H1 (cell line): ENCODE measurements around the gene PTGER3. TPM values are rescaled to one million over a fixed set of nuclear protein-coding genes. Genes with fewer than 3 reads are reported as not detected.

Experiments used
- CTCF ChIA-PET: fragments of 300-600 bp; sonication (Branson Sonifier 250); formaldehyde crosslinking; loops from one replicate; lab custom pipeline; 2021; ENCODE audit not compliant: partially characterized antibody; lab: Charles Lee
- POLR2A ChIA-PET: fragments of 300-600 bp; sonication (Branson Sonifier 250); formaldehyde crosslinking; loops from one replicate; lab custom pipeline; 2021; ENCODE audit warnings: inconsistent platforms; ENCODE audit not compliant: partially characterized antibody; lab: Charles Lee
- DNase-seq, 2 experiments: peaks; one replicate each; pipeline versions ENCODE4 v3.0.0 to v3.0.0-alpha.2; 2010 to 2022; ENCODE audit warnings: low spot score in 2 of 2, low read depth in 1 of 2, mixed read lengths in 1 of 2
- FAIRE-seq: peaks from 2 replicates; lab custom pipeline; 2011; peaks lifted over from hg19 to GRCh38; lab: Jason Lieb, UNC
- H2AFZ ChIP-seq: 2 replicates; pipeline ENCODE4 v1.8.1; 2012; ENCODE audit warnings: low read length, inconsistent platforms
- H2AK5ac ChIP-seq: 2 replicates; pipeline ENCODE4 v1.6.1; 2013; ENCODE audit warnings: low read depth, low read length
- H2BK120ac ChIP-seq: replicated peaks from 2 replicates; pipeline ENCODE3; 2013; ENCODE audit warnings: low read depth, low read length, inconsistent platforms
- H2BK12ac ChIP-seq: 2 replicates; pipeline ENCODE4 v1.6.1; 2013; ENCODE audit warnings: low read depth, low read length
- H2BK15ac ChIP-seq: 2 replicates; pipeline ENCODE4 v1.6.1; 2013; ENCODE audit warnings: low read length
- H2BK20ac ChIP-seq: 2 replicates; pipeline ENCODE4 v1.6.1; 2013; ENCODE audit warnings: low read length
- H2BK5ac ChIP-seq: 2 replicates; pipeline ENCODE4 v1.6.1; 2013; ENCODE audit warnings: low read depth, low read length
- H3K14ac ChIP-seq: 2 replicates; pipeline ENCODE4 v1.6.1; 2013; ENCODE audit warnings: inconsistent platforms; ENCODE audit not compliant: insufficient read length
- H3K18ac ChIP-seq: 2 replicates; pipeline ENCODE4 v1.6.1; 2013; ENCODE audit warnings: low read length; ENCODE audit errors: extremely low read depth
- H3K23ac ChIP-seq: 2 replicates; pipeline ENCODE4 v1.6.1; 2013; ENCODE audit warnings: inconsistent platforms; ENCODE audit not compliant: insufficient read length
- H3K23me2 ChIP-seq: 2 replicates; pipeline ENCODE4 v1.6.1; 2013; ENCODE audit warnings: low read depth, low read length
- H3K27ac ChIP-seq: 2 replicates; pipeline ENCODE4 v1.6.1; 2011; ENCODE audit warnings: low read depth, low read length, inconsistent platforms
- H3K27me3 ChIP-seq, 4 experiments: replicated peaks in 1 of 4; 1 replicate in 1 of 4; 2 replicates in 3 of 4; pipeline versions ENCODE4 v1.6.1 to v1.8.1; 2011 to 2013; ENCODE audit warnings: low read length in 3 of 4, mild to moderate bottlenecking in 3 of 4, inconsistent platforms in 2 of 4, mixed read lengths in 2 of 4, moderate library complexity in 1 of 4; ENCODE audit not compliant: control insufficient read depth in 3 of 4, insufficient read depth in 3 of 4; ENCODE audit errors: extremely low read depth in 1 of 4
- H3K36me3 ChIP-seq, 4 experiments: 2 replicates each; pipeline versions ENCODE4 v1.6.1 to v1.8.1; 2011 to 2013; ENCODE audit warnings: mild to moderate bottlenecking in 4 of 4, low read length in 3 of 4, moderate library complexity in 2 of 4, control low read depth in 1 of 4, inconsistent platforms in 1 of 4; ENCODE audit not compliant: insufficient read depth in 4 of 4, control insufficient read depth in 2 of 4
- H3K4ac ChIP-seq: replicated peaks from 2 replicates; pipeline ENCODE3; 2013; ENCODE audit warnings: low read length, low read depth, mixed read lengths, inconsistent platforms; ENCODE audit not compliant: insufficient read length
- H3K4me1 ChIP-seq, 4 experiments: replicated peaks in 1 of 4; 1 replicate in 1 of 4; 2 replicates in 3 of 4; pipeline versions ENCODE4 v1.6.1 to v1.8.1; 2011 to 2013; ENCODE audit warnings: low read length in 3 of 4, inconsistent platforms in 2 of 4, mixed read lengths in 1 of 4; ENCODE audit not compliant: insufficient read depth in 4 of 4, control insufficient read depth in 3 of 4
- H3K4me2 ChIP-seq, 2 experiments: 2 replicates each; pipeline versions ENCODE4 v1.6.1 to v1.8.1; 2011 to 2013; ENCODE audit warnings: low read depth in 2 of 2, low read length in 2 of 2, control low read depth in 1 of 2, inconsistent platforms in 1 of 2, mild to moderate bottlenecking in 1 of 2; ENCODE audit not compliant: insufficient read depth in 1 of 2
- H3K4me3 ChIP-seq, 4 experiments: fragments of 200-600, 300-600 bp in 1 of 4; sonication (generic), shearing (Covaris generic), sonication (Bioruptor Twin) in 1 of 4; 2 replicates each; pipeline versions ENCODE4 v1.5.1 to v1.8.1; 2011 to 2016; ENCODE audit warnings: low read length in 4 of 4, low read depth in 3 of 4, control low read depth in 2 of 4, inconsistent platforms in 2 of 4, mild to moderate bottlenecking in 2 of 4, mixed read lengths in 1 of 4, moderate library complexity in 1 of 4; ENCODE audit not compliant: insufficient read depth in 2 of 4; ENCODE audit errors: extremely low read depth in 1 of 4
- H3K56ac ChIP-seq: replicated peaks from 2 replicates; pipeline ENCODE3; 2013; ENCODE audit warnings: low read depth, mild to moderate bottlenecking, mixed read lengths, low read length, inconsistent platforms; ENCODE audit not compliant: insufficient read length
- H3K79me1 ChIP-seq: 2 replicates; pipeline ENCODE4 v1.6.1; 2013; ENCODE audit warnings: low read depth, low read length, control low read depth
- H3K79me2 ChIP-seq, 2 experiments: 2 replicates each; pipeline versions ENCODE4 v1.6.1 to v1.8.1; 2012 to 2013; ENCODE audit warnings: low read length in 2 of 2, mild to moderate bottlenecking in 2 of 2, inconsistent platforms in 1 of 2; ENCODE audit not compliant: insufficient read depth in 2 of 2, control insufficient read depth in 1 of 2
- H3K9ac ChIP-seq, 4 experiments: replicated peaks in 1 of 4; 1 replicate in 1 of 4; 2 replicates in 3 of 4; pipeline versions ENCODE4 v1.6.1 to v1.8.1; 2011 to 2013; ENCODE audit warnings: low read depth in 3 of 4, low read length in 3 of 4, control low read depth in 2 of 4, mild to moderate bottlenecking in 2 of 4, moderate library complexity in 2 of 4, inconsistent platforms in 1 of 4; ENCODE audit errors: extremely low read depth in 1 of 4
- H3K9me3 ChIP-seq, 2 experiments: 2 replicates each; pipeline versions ENCODE4 v1.6.1 to v1.8.1; 2012 to 2013; ENCODE audit warnings: mild to moderate bottlenecking in 2 of 2, moderate library complexity in 2 of 2, control low read depth in 1 of 2, inconsistent platforms in 1 of 2, low read depth in 1 of 2, low read length in 1 of 2, mixed read lengths in 1 of 2; ENCODE audit not compliant: insufficient read depth in 2 of 2
- H4K20me1 ChIP-seq, 2 experiments: replicated peaks in 1 of 2; 2 replicates each; pipeline versions ENCODE3 to v1.8.1; 2011 to 2013; ENCODE audit warnings: inconsistent platforms in 2 of 2, low read length in 2 of 2, mild to moderate bottlenecking in 1 of 2; ENCODE audit not compliant: insufficient read depth in 2 of 2, control insufficient read depth in 1 of 2
- H4K5ac ChIP-seq: 2 replicates; pipeline ENCODE4 v1.6.1; 2013; ENCODE audit warnings: low read length, low read depth, mixed read lengths, inconsistent platforms; ENCODE audit not compliant: insufficient read length
- H4K8ac ChIP-seq: 2 replicates; pipeline ENCODE4 v1.8.0; 2013; ENCODE audit warnings: mild to moderate bottlenecking, moderate library complexity, low read length, inconsistent platforms; ENCODE audit not compliant: insufficient read depth; ENCODE audit errors: extremely low read depth
- H4K91ac ChIP-seq: replicated peaks from 2 replicates; pipeline ENCODE3; 2013; ENCODE audit warnings: low read length, mixed read lengths, inconsistent platforms; ENCODE audit not compliant: insufficient read length
- ATF2 ChIP-seq: IDR thresholded peaks from 2 replicates; pipeline ENCODE4 v1.6.1; 2012; ENCODE audit warnings: low read length, inconsistent platforms
- GABPA ChIP-seq: IDR thresholded peaks from 2 replicates; pipeline ENCODE4 v1.6.1; 2011; ENCODE audit warnings: mild to moderate bottlenecking, low read length, moderate library complexity, borderline replicate concordance; ENCODE audit not compliant: insufficient read depth
- POLR2A ChIP-seq, 2 experiments: IDR thresholded peaks; 1 replicate in 1 of 2; 2 replicates in 1 of 2; pipeline ENCODE4 v1.6.1; 2011; ENCODE audit warnings: low read depth in 2 of 2, low read length in 2 of 2, mild to moderate bottlenecking in 2 of 2; ENCODE audit errors: control extremely low read depth in 1 of 2
- RFX5 ChIP-seq: IDR thresholded peaks from 2 replicates; pipeline ENCODE4 v1.6.1; 2011; ENCODE audit warnings: low read depth, low read length, improper control_type of control experiment, borderline replicate concordance
- SP1 ChIP-seq: IDR thresholded peaks from 2 replicates; pipeline ENCODE4 v1.6.1; 2011; ENCODE audit warnings: low read depth, low read length
- YY1 ChIP-seq: IDR thresholded peaks from 2 replicates; pipeline ENCODE4 v1.6.1; 2011; ENCODE audit warnings: low read depth, mild to moderate bottlenecking, low read length
- WGBS, 2 experiments: shearing (Covaris generic) in 1 of 2; methylation state at CpG; one replicate each; pipeline versions ENCODE4 v1.1.6 to v1.1.7; 2013 to 2015; ENCODE audit warnings: low lambda C conversion rate in 2 of 2, mixed read lengths in 2 of 2, inconsistent platforms in 1 of 2, low coverage in 1 of 2, missing lambda C conversion rate in 1 of 2; ENCODE audit not compliant: insufficient replicate concordance in 2 of 2, insufficient coverage in 1 of 2, insufficient read length in 1 of 2; ENCODE audit errors: extremely low coverage in 1 of 2, missing lambda C conversion rate in 1 of 2; 5-methylcytosine and 5-hydroxymethylcytosine counted together
- polyA plus RNA-seq, 7 experiments: library from polyadenylated mRNA; depleted of rRNA in 3 of 7; stranded (reverse) in 5 of 7; unstranded in 2 of 7; fragments of >200 nt in 5 of 7; fragments of 200-250 nt in 2 of 7; gene quantifications; 1 replicate in 5 of 7; 2 replicates in 1 of 7; 4 replicates in 1 of 7; pipeline versions ENCODE4 v1.2.1 to v1.2.3, GENCODE V29; 2011 to 2013; ENCODE audit warnings: missing spikeins in 2 of 7, mixed read lengths in 2 of 7
- total RNA-seq: library from RNA; stranded (reverse); fragmentation: NEBNext Ultra II Directional; extraction: Animal tissue kit (Norgen Biotek cat#: 25700); gene quantifications from 2 replicates; pipeline ENCODE4 v1.2.1, GENCODE V29; 2021

The PTGER3 gene
- total and polyA plus RNA-seq, 2 of the 8 experiments (the other 6 are each of a cell fraction or from before 2014, with no cell fraction given) = 0.38 to 0.82 TPM

- WGBS, 2 experiments = 88% methylated on average over 15 of the region's 15 CpGs; no CpG with 5 or more reads in 1 of the 2 experiments
- no peak overlapping the region for H3K9ac ChIP-seq
- H4K91ac ChIP-seq = no peak overlapping the region
- no peak overlapping the region for H3K27ac ChIP-seq
- peak overlapping the region; percentile 35; the same call in 1 of the 2 replicates for H4K8ac ChIP-seq
- no peaks in the 10 kb centered on the region for H3K79me2 ChIP-seq
- H3K23ac ChIP-seq = no peak overlapping the region
- no peaks in the 10 kb centered on the region for H3K4me1 ChIP-seq
- no peak overlapping the region for H3K4me2 ChIP-seq
- no peak overlapping the region for H3K56ac ChIP-seq
- CTCF ChIA-PET = no interaction called here
- no peak for FAIRE-seq
- H3K23me2 ChIP-seq = no peaks in the 10 kb centered on the region
- no peak overlapping the region for H3K4ac ChIP-seq
- no peak overlapping the region for H3K4me3 ChIP-seq
- no peaks in the 10 kb centered on the region for H3K79me1 ChIP-seq
- peaks cover 0 to 6% (median 4%) of the 10 kb centered on the region in 4 experiments; a peak in 3 of 8 replicates for H3K36me3 ChIP-seq
- no peak overlapping the region for H3K18ac ChIP-seq
- H3K9me3 ChIP-seq = no peaks in the 10 kb centered on the region
- H2BK15ac ChIP-seq = no peak overlapping the region
- no peak overlapping the region for H2BK20ac ChIP-seq
- no peak overlapping the region for H2BK5ac ChIP-seq
- TF ChIP-seq YY1 (no peak), ATF2 (no peak), POLR2A (IDR thresholded peaks at IDR 0.05; ENCODE audit: control extremely low read depth in 1 of 2, low read depth in 2 of 2, low read length in 2 of 2) (0 out of 3 replicates have a peak, but pooled peaks of 1 of the 2 experiments have one; percentile 39), RFX5 (no peak), GABPA (no peak), SP1 (no peak)
- TF ChIP-seq, all 59 proteins: peak for 1
- Histone ChIP-seq H3K27me3 (no peaks in the 10 kb centered on the region), H3K14ac (no peak overlapping the region), H4K20me1 (no peaks in the 10 kb centered on the region), H4K5ac (no peak overlapping the region), H2BK12ac (no peak overlapping the region), H2AK5ac (no peak overlapping the region), H2AFZ (no peak overlapping the region), H2BK120ac (no peak overlapping the region)
- DNase-seq = no peak
- POLR2A ChIA-PET = interaction anchor here (0.6 to 1.3 kb wide), 5 partner anchors 9 to 26 kb away, joined by 3 to 4 read pairs (median 3); partner anchors contain the start of gene ZRANB2
These were observed 6.7 kb upstream of the PTGER3 start for GRCh38 chr1:71054281-71054731.
